Astrocyte of the hippocampus (primary cell): ENCODE data around the gene COA1.

ENCODE experiments used
- DNase-seq: peaks from one replicate; pipeline ENCODE4 v3.0.0; 2011; ENCODE audit warnings: low read depth, low spot score

Gene COA1

GRCh38 chr7:43593010-43593409 is 136.3 kb downstream of the COA1 start:
- DNase-seq: no peak

GRCh38 chr7:43592326-43592725 is 137.0 kb downstream of the COA1 start:
- DNase-seq: no peak

GRCh38 chr7:43591558-43592180 is 137.7 kb downstream of the COA1 start:
- peak; percentile 45 for DNase-seq

GRCh38 chr7:43590862-43591557 is 138.3 kb downstream of the COA1 start:
- no peak for DNase-seq

GRCh38 chr7:43589728-43590127 is 139.6 kb downstream of the COA1 start:
- no peak for DNase-seq
